HUES48 (cell line): ENCODE measurements around the gene SKAP2.

Experiments used
- H3K27ac ChIP-seq: one replicate; pipeline ENCODE4 v1.7.0; 2013; ENCODE audit warnings: low read depth, low read length, inconsistent platforms
- H3K27me3 ChIP-seq: 2 replicates; pipeline ENCODE4 v1.6.1; 2013; ENCODE audit warnings: mild to moderate bottlenecking, low read length; ENCODE audit not compliant: control insufficient read depth, insufficient read depth
- H3K36me3 ChIP-seq: 2 replicates; pipeline ENCODE4 v1.6.1; 2013; ENCODE audit warnings: low read length; ENCODE audit not compliant: control insufficient read depth, insufficient read depth
- H3K4me1 ChIP-seq: 2 replicates; pipeline ENCODE4 v1.6.1; 2013; ENCODE audit warnings: mild to moderate bottlenecking, low read length; ENCODE audit not compliant: control insufficient read depth, insufficient read depth
- H3K4me3 ChIP-seq: 2 replicates; pipeline ENCODE4 v1.5.1; 2013; ENCODE audit warnings: mild to moderate bottlenecking, low read depth, low read length
- H3K9ac ChIP-seq: 2 replicates; pipeline ENCODE4 v1.6.1; 2013; ENCODE audit warnings: mild to moderate bottlenecking, low read depth, low read length, moderate library complexity
- H3K9me3 ChIP-seq: 2 replicates; pipeline ENCODE4 v1.6.1; 2013; ENCODE audit warnings: low read length; ENCODE audit not compliant: control insufficient read depth, insufficient read depth

Gene SKAP2

GRCh38 chr7:26664735-26665416 lies 199.5 kb downstream of the SKAP2 start:
- H3K36me3 ChIP-seq, result no peaks in the 10 kb centered on the region
- H3K4me1 ChIP-seq, result peaks cover 17% of the 10 kb centered on the region; the same call in 1 of the 2 replicates
- H3K4me3 ChIP-seq, result no peak overlapping the region
- H3K9me3 ChIP-seq, result no peaks in the 10 kb centered on the region
- no peak overlapping the region for H3K27ac ChIP-seq
- H3K27me3 ChIP-seq, result no peaks in the 10 kb centered on the region
- no peak overlapping the region for H3K9ac ChIP-seq

GRCh38 chr7:26664274-26664673 lies 200.1 kb downstream of the SKAP2 start:
- Histone ChIP-seq H3K27ac (no peak overlapping the region), H3K27me3 (no peaks in the 10 kb centered on the region), H3K9me3 (no peaks in the 10 kb centered on the region), H3K9ac (no peak overlapping the region), H3K36me3 (no peaks in the 10 kb centered on the region), H3K4me1 (peaks cover 19% of the 10 kb centered on the region), H3K4me3 (no peak overlapping the region)

GRCh38 chr7:26663874-26664273 lies 200.5 kb downstream of the SKAP2 start:
- Histone ChIP-seq H3K4me3 (no peak overlapping the region), H3K9me3 (no peaks in the 10 kb centered on the region), H3K27me3 (no peaks in the 10 kb centered on the region), H3K36me3 (no peaks in the 10 kb centered on the region), H3K4me1 (peaks cover 23% of the 10 kb centered on the region), H3K9ac (no peak overlapping the region), H3K27ac (no peak overlapping the region)

GRCh38 chr7:26662646-26663045 lies 201.7 kb downstream of the SKAP2 start:
- Histone ChIP-seq H3K9me3 (no peaks in the 10 kb centered on the region), H3K4me1 (peaks cover 32% of the 10 kb centered on the region), H3K27me3 (no peaks in the 10 kb centered on the region), H3K4me3 (no peak overlapping the region), H3K36me3 (no peaks in the 10 kb centered on the region), H3K9ac (no peak overlapping the region), H3K27ac (no peak overlapping the region)

- H3K9ac ChIP-seq, result no peak overlapping the region
- no peak overlapping the region for H3K27ac ChIP-seq
- H3K36me3 ChIP-seq, result no peaks in the 10 kb centered on the region
- H3K9me3 ChIP-seq, result no peaks in the 10 kb centered on the region
- H3K27me3 ChIP-seq, result no peaks in the 10 kb centered on the region
- H3K4me1 ChIP-seq, result peaks cover 52% of the 10 kb centered on the region
- no peak overlapping the region for H3K4me3 ChIP-seq
These were observed 205.3 kb downstream of the SKAP2 start for GRCh38 chr7:26659121-26659520.

GRCh38 chr7:26658389-26659084 lies 205.9 kb downstream of the SKAP2 start:
- Histone ChIP-seq H3K27ac (peak overlapping the region; percentile 88), H3K36me3 (no peaks in the 10 kb centered on the region), H3K9ac (0 out of 2 replicates have a peak overlapping the region, but pooled peaks have one; percentile 23), H3K9me3 (no peaks in the 10 kb centered on the region), H3K4me3 (peak overlapping the region; percentile 51), H3K27me3 (no peaks in the 10 kb centered on the region), H3K4me1 (peaks cover 57% of the 10 kb centered on the region)

- no peaks in the 10 kb centered on the region for H3K9me3 ChIP-seq
- H3K9ac ChIP-seq, result peak overlapping the region; percentile 23; the same call in 1 of the 2 replicates
- peaks cover 61% of the 10 kb centered on the region for H3K4me1 ChIP-seq
- no peaks in the 10 kb centered on the region for H3K36me3 ChIP-seq
- H3K4me3 ChIP-seq, result peak overlapping the region; percentile 51
- H3K27me3 ChIP-seq, result no peaks in the 10 kb centered on the region
- peak overlapping the region; percentile 88 for H3K27ac ChIP-seq
These were observed 206.6 kb downstream of the SKAP2 start for GRCh38 chr7:26657686-26658388.

GRCh38 chr7:26657206-26657641 lies 207.2 kb downstream of the SKAP2 start:
- no peaks in the 10 kb centered on the region for H3K27me3 ChIP-seq
- no peaks in the 10 kb centered on the region for H3K36me3 ChIP-seq
- no peak overlapping the region for H3K9ac ChIP-seq
- no peaks in the 10 kb centered on the region for H3K9me3 ChIP-seq
- H3K4me3 ChIP-seq, result peak overlapping the region; percentile 51
- peaks cover 61% of the 10 kb centered on the region for H3K4me1 ChIP-seq
- peak overlapping the region; percentile 50 for H3K27ac ChIP-seq

GRCh38 chr7:26656735-26657134 lies 207.7 kb downstream of the SKAP2 start:
- H3K36me3 ChIP-seq, result no peaks in the 10 kb centered on the region
- no peak overlapping the region for H3K27ac ChIP-seq
- H3K4me3 ChIP-seq, result no peak overlapping the region
- no peak overlapping the region for H3K9ac ChIP-seq
- no peaks in the 10 kb centered on the region for H3K27me3 ChIP-seq
- H3K9me3 ChIP-seq, result no peaks in the 10 kb centered on the region
- H3K4me1 ChIP-seq, result peaks cover 61% of the 10 kb centered on the region

- H3K27me3 ChIP-seq, result no peaks in the 10 kb centered on the region
- H3K4me3 ChIP-seq, result no peak overlapping the region
- peaks cover 61% of the 10 kb centered on the region for H3K4me1 ChIP-seq
- no peak overlapping the region for H3K9ac ChIP-seq
- H3K36me3 ChIP-seq, result no peaks in the 10 kb centered on the region
- H3K9me3 ChIP-seq, result no peaks in the 10 kb centered on the region
- H3K27ac ChIP-seq, result no peak overlapping the region
These were observed 208.6 kb downstream of the SKAP2 start for GRCh38 chr7:26655781-26656180.
